ENCODE measurements around the gene NANOS3. TPM values are rescaled to one million over a fixed set of nuclear protein-coding genes. Genes with fewer than 3 reads are reported as not detected.
A peak's percentile ranks its signal among the peaks of the same experiment; 100 is the strongest.
"Not testable (repeated sequence)": the region's sequence is repeated elsewhere in the genome, so short reads cannot be mapped to it uniquely, and the experiment has no call there.

NANOS3 gene
- total RNA-seq, 2 experiments from 2014 or later: 1.1 to 2.7 TPM

DNA sequence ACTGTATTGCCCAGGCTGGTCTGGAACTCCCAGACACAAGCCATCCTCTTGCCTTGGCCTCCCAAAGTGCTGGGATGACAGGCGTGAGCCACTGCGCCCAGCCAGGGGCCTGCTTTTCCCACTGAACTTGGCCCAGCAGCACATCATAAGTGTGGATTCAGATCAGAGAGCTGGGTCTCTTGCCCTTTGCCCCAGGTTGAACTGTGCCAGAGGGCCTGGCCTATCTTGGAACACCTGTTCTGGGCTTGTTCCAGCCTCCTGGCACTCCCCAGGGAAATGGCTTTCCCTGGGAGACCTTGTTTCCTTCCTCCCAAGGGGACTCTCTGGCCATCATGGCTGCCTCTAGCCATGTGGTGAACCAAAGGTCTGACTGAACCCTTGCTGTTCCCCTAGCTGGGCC is 32.5 kb downstream of the NANOS3 start:
- H3K27me3 Mint-ChIP-seq: no peaks in the 10 kb centered on the region
- intact Hi-C loops (cut with micrococcal nuclease): no loop called here
- no peaks in the 10 kb centered on the region for H3K9me3 Mint-ChIP-seq
- POLR2A ChIA-PET: interaction anchor here (0.7 kb wide), 1 partner anchor 12 kb away, joined by 5 read pairs; no protein-coding TSS in a partner anchor
- no peak for DNase-seq
- peaks cover 21% of the 10 kb centered on the region for H3K36me3 Mint-ChIP-seq
- H3K4me3 Mint-ChIP-seq: no peak overlapping the region
- no peak overlapping the region for H3K27ac Mint-ChIP-seq
- H3K4me1 Mint-ChIP-seq (ENCODE audit: low read depth): peaks cover 20% of the 10 kb centered on the region
- CTCF ChIA-PET: interaction anchor here (0.6 kb wide), 1 partner anchor 139 kb away, joined by 3 read pairs; no protein-coding TSS in a partner anchor

- no peaks in the 10 kb centered on the region for H3K9me3 Mint-ChIP-seq
- CTCF ChIA-PET: interaction anchor here (1.5 kb wide), 1 partner anchor 159 kb away, joined by 3 read pairs; the partner anchor contains the start of gene MISP3
- intact Hi-C loops (cut with micrococcal nuclease): no loop called here
- peaks cover 20% of the 10 kb centered on the region for H3K36me3 Mint-ChIP-seq
- no peak for DNase-seq
- H3K27me3 Mint-ChIP-seq: no peaks in the 10 kb centered on the region
- no peak overlapping the region for H3K27ac Mint-ChIP-seq
- POLR2A ChIA-PET: no interaction called here
- H3K4me3 Mint-ChIP-seq: no peak overlapping the region
- no peaks in the 10 kb centered on the region for H3K4me1 Mint-ChIP-seq (ENCODE audit: low read depth)
These were observed 36.4 kb downstream of the NANOS3 start for GRCh38 chr19:13913352-13913751.

GRCh38 chr19:13914777-13915176 is 37.8 kb downstream of the NANOS3 start:
- Mint-ChIP-seq H3K27ac (no peak overlapping the region), H3K9me3 (no peaks in the 10 kb centered on the region), H3K27me3 (no peaks in the 10 kb centered on the region), H3K4me3 (no peak overlapping the region), H3K36me3 (peaks cover 18% of the 10 kb centered on the region), H3K4me1 (ENCODE audit: low read depth) (no peaks in the 10 kb centered on the region)
- intact Hi-C loops (cut with micrococcal nuclease): no loop called here
- ChIA-PET CTCF (interaction anchor here (1.5 kb wide), 1 partner anchor 157 kb away, joined by 3 read pairs; the partner anchor contains the start of gene MISP3), POLR2A (no interaction called here)
- no peak for DNase-seq

DNA sequence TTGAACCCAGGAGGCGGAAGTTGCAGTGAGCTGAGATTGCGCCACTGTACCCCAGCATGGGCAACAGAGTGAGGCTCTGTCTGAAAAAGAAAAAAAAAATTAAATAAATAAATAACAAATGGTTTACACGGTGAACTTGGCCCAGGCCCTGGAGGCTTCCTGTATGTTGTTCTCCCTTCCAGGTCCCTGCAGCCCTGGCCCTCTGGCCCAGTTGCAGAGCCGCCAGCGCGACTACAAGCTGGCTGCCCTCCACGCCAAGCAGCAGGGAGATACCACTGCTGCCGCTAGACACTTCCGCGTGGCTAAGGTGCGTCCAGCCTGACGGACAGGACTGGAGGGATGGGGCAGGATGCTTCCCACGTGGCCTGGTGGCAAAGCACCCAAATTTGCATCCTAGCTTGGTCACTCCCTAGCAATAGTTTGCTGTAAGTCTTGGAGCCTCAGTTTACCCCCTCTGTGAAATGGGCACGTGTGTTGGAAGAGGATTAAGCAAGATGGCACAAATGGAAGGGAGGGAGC is 41.0 kb downstream of the NANOS3 start:
- POLR2A ChIA-PET: no interaction called here
- Mint-ChIP-seq H3K36me3 (peaks cover 29% of the 10 kb centered on the region), H3K4me1 (ENCODE audit: low read depth) (no peaks in the 10 kb centered on the region), H3K4me3 (no peak overlapping the region), H3K27me3 (no peaks in the 10 kb centered on the region), H3K27ac (no peak overlapping the region), H3K9me3 (peaks cover 7% of the 10 kb centered on the region)
- intact Hi-C loops (cut with micrococcal nuclease): no loop called here
- CTCF ChIA-PET: interaction anchor here (0.6 to 0.8 kb wide), 2 partner anchors 16 to 554 kb away, joined by 3 read pairs; no protein-coding TSS in a partner anchor
- DNase-seq: no peak

DNA sequence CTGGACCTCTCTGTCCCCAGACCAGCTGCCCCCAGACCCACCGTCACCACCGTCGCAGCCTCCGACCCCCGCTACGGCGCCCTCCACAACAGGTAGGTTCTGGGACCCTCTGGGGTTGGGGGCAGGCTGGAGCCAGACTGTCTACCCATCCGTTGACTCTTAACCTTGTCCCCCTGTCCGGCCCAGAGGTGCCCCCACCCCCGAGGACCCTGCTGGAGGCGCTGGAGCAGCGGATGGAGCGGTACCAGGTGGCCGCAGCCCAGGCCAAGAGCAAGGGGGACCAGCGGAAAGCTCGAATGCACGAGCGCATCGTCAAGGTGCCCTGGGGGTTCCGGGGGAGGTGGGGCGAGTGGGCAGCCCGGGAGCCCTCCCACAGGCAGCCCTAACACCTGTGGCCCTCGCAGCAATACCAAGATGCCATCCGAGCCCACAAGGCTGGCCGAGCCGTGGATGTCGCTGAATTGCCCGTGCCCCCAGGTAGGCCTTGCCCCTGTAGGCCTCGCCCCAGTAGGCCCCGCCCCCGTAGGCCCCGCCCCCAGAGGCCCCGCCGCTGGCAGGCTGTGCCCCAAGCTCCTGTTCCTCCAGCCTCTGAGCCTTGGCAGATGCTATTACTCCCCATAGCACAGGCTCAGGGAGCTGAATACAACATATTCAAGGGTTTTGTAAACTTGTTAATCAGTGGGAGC is 41.9 kb downstream of the NANOS3 start:
- no peak for DNase-seq
- peaks cover 7% of the 10 kb centered on the region for H3K9me3 Mint-ChIP-seq
- H3K36me3 Mint-ChIP-seq: peaks cover 31% of the 10 kb centered on the region
- CTCF ChIA-PET: interaction anchor here (0.6 to 0.8 kb wide), 3 partner anchors 16 to 553 kb away, joined by 3 read pairs; no protein-coding TSS in a partner anchor
- intact Hi-C loops (cut with micrococcal nuclease): no loop called here
- POLR2A ChIA-PET: no interaction called here
- no peak overlapping the region for H3K4me3 Mint-ChIP-seq
- H3K27ac Mint-ChIP-seq: no peak overlapping the region
- no peaks in the 10 kb centered on the region for H3K4me1 Mint-ChIP-seq (ENCODE audit: low read depth)
- H3K27me3 Mint-ChIP-seq: no peaks in the 10 kb centered on the region

DNA sequence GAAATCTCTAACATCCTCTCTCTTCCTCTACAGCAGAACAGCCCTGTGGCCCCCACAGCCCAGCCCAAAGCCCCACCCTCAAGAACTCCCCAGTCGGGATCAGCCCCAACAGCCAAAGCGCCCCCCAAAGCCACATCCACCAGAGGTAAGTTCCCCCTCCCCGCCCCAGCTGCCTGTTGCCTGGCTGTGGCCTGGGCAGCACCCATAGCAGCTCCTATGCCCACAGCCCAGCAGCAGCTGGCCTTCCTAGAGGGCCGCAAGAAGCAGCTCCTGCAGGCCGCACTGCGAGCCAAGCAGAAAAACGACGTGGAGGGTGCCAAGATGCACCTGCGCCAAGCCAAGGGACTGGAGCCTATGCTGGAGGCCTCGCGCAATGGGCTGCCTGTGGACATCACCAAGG is 43.6 kb downstream of the NANOS3 start:
- Mint-ChIP-seq H3K36me3 (peaks cover 34% of the 10 kb centered on the region), H3K27ac (no peak overlapping the region), H3K9me3 (peaks cover 7% of the 10 kb centered on the region), H3K27me3 (no peaks in the 10 kb centered on the region), H3K4me1 (ENCODE audit: low read depth) (no peaks in the 10 kb centered on the region), H3K4me3 (no peak overlapping the region)
- intact Hi-C loops (cut with micrococcal nuclease): no loop called here
- DNase-seq: no peak
- ChIA-PET CTCF (interaction anchor here (0.6 to 1.7 kb wide), 4 partner anchors 14 to 1155 kb away, joined by 3 to 4 read pairs (median 4); no protein-coding TSS in a partner anchor), POLR2A (interaction anchor here (0.6 kb wide), 1 partner anchor 12 kb away, joined by 5 read pairs; no protein-coding TSS in a partner anchor)

GRCh38 chr19:13920940-13921747 is 44.2 kb downstream of the NANOS3 start:
- H3K27ac Mint-ChIP-seq: peak overlapping the region; percentile 51
- no peak overlapping the region for H3K4me3 Mint-ChIP-seq
- peak; percentile 56 for DNase-seq
- ChIA-PET CTCF (interaction anchor here (0.6 to 1.7 kb wide), 5 partner anchors 14 to 1156 kb away, joined by 3 to 4 read pairs (median 3); partner anchors contain the start of gene MISP3), POLR2A (interaction anchor here (0.6 kb wide), 1 partner anchor 12 kb away, joined by 5 read pairs; no protein-coding TSS in a partner anchor)
- intact Hi-C loops (cut with micrococcal nuclease): no loop called here
- H3K4me1 Mint-ChIP-seq (ENCODE audit: low read depth): no peaks in the 10 kb centered on the region
- no peaks in the 10 kb centered on the region for H3K27me3 Mint-ChIP-seq
- H3K9me3 Mint-ChIP-seq: peaks cover 7% of the 10 kb centered on the region
- peaks cover 34% of the 10 kb centered on the region for H3K36me3 Mint-ChIP-seq

GRCh38 chr19:13922118-13922517 is 45.2 kb downstream of the NANOS3 start:
- H3K27ac Mint-ChIP-seq; H3K4me3 Mint-ChIP-seq; intact Hi-C loops (cut with micrococcal nuclease); DNase-seq; H3K27me3 Mint-ChIP-seq; H3K9me3 Mint-ChIP-seq; POLR2A ChIA-PET; H3K4me1 Mint-ChIP-seq (ENCODE audit: low read depth): not testable (repeated sequence)
- CTCF ChIA-PET: interaction anchor here (1.1 to 1.7 kb wide), 3 partner anchors 15 to 151 kb away, joined by 3 to 4 read pairs (median 3); partner anchors contain the start of gene MISP3
- peaks cover 40% of the 10 kb centered on the region for H3K36me3 Mint-ChIP-seq

- Mint-ChIP-seq H3K4me1 (ENCODE audit: low read depth) (no peaks in the 10 kb centered on the region), H3K36me3 (peaks cover 47% of the 10 kb centered on the region), H3K4me3 (no peak overlapping the region), H3K27ac (no peak overlapping the region), H3K27me3 (no peaks in the 10 kb centered on the region), H3K9me3 (peaks cover 7% of the 10 kb centered on the region)
- DNase-seq: no peak
- ChIA-PET POLR2A (no interaction called here), CTCF (interaction anchor here (1.1 to 1.5 kb wide), 2 partner anchors 125 to 136 kb away, joined by 3 to 4 read pairs; no protein-coding TSS in a partner anchor)
- intact Hi-C loops (cut with micrococcal nuclease): no loop called here
These were observed 46.5 kb downstream of the NANOS3 start for GRCh38 chr19:13923194-13923987.

DNA sequence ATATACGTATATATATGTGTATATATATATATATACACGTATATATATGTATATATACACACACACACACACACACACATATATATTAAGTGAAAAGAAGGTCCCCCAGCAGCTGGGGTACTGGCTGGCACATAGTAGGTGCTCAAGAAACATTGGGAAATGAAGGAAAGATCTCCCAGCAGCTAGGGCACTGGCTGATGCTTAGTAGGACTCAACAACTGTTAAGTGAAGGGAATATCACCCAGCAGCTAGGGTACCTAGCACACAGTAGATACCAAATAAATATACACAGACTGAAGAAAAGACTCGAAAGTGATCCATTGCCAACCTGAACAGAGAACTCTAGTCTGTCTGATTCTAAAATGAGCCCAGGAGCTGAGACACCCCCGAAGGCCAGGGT is 49.1 kb downstream of the NANOS3 start:
- H3K9me3 Mint-ChIP-seq: peaks cover 2% of the 10 kb centered on the region
- ChIA-PET POLR2A (interaction anchor here (0.6 kb wide), 1 partner anchor 10 kb away, joined by 3 read pairs; no protein-coding TSS in a partner anchor), CTCF (interaction anchor here (1.2 kb wide), 1 partner anchor 133 kb away, joined by 3 read pairs; no protein-coding TSS in a partner anchor)
- intact Hi-C loops (cut with micrococcal nuclease): no loop called here
- no peaks in the 10 kb centered on the region for H3K27me3 Mint-ChIP-seq
- peaks cover 39% of the 10 kb centered on the region for H3K36me3 Mint-ChIP-seq
- no peak for DNase-seq
- H3K27ac Mint-ChIP-seq: no peak overlapping the region
- no peak overlapping the region for H3K4me3 Mint-ChIP-seq
- H3K4me1 Mint-ChIP-seq (ENCODE audit: low read depth): no peaks in the 10 kb centered on the region

GRCh38 chr19:13926715-13927114 is 49.8 kb downstream of the NANOS3 start:
- Mint-ChIP-seq H3K9me3 (no peaks in the 10 kb centered on the region), H3K36me3 (peaks cover 32% of the 10 kb centered on the region), H3K4me3 (no peak overlapping the region), H3K27ac (no peak overlapping the region), H3K27me3 (no peaks in the 10 kb centered on the region), H3K4me1 (ENCODE audit: low read depth) (no peaks in the 10 kb centered on the region)
- CTCF ChIA-PET: interaction anchor here (1.2 kb wide), 1 partner anchor 132 kb away, joined by 3 read pairs; no protein-coding TSS in a partner anchor
- intact Hi-C loops (cut with micrococcal nuclease): no loop called here
- POLR2A ChIA-PET: no interaction called here
- DNase-seq: no peak

Measured in activated CD4-positive, alpha-beta memory T cell treated with anti-CD3 and anti-CD28 coated beads for 36 hours (primary cell).